Activated T-helper 17 cell treated with anti-CD3 and anti-CD28 coated beads, Interleukin-2, amount 50 U/mL, for 72 hours (primary cell): ENCODE measurements around the gene METAP2. TPM values are rescaled to one million over a fixed set of nuclear protein-coding genes. Genes with fewer than 3 reads are reported as not detected.
A peak's percentile ranks its signal among the peaks of the same experiment; 100 is the strongest.
"Not testable (repeated sequence)": the region's sequence is repeated elsewhere in the genome, so short reads cannot be mapped to it uniquely, and the experiment has no call there.

ENCODE experiments used
- ATAC-seq: fragments of 150-1000 bp; cut with Tn5 transposase; replicated peaks from 2 replicates; pipeline ENCODE4 v1.10.0; 2021; ENCODE audit warnings: mild to moderate bottlenecking, moderate library complexity
- H3K27ac Mint-ChIP-seq: one replicate; pipeline ENCODE4 v1.8.0; 2022; ENCODE audit warnings: mixed read lengths
- H3K27me3 Mint-ChIP-seq: one replicate; pipeline ENCODE4 v1.8.0; 2022; ENCODE audit warnings: mixed read lengths
- H3K36me3 Mint-ChIP-seq: one replicate; pipeline ENCODE4 v1.8.0; 2022; ENCODE audit warnings: low read depth, mild to moderate bottlenecking, mixed read lengths
- H3K4me1 Mint-ChIP-seq: one replicate; pipeline ENCODE4 v1.8.0; 2022; ENCODE audit warnings: mixed read lengths
- H3K4me3 Mint-ChIP-seq: one replicate; pipeline ENCODE4 v1.8.0; 2022; ENCODE audit warnings: mild to moderate bottlenecking, mixed read lengths
- H3K9me3 Mint-ChIP-seq: one replicate; pipeline ENCODE4 v1.8.0; 2022; ENCODE audit warnings: mixed read lengths
- total RNA-seq, 2 donors: library from RNA; stranded (reverse); gene quantifications; one replicate each; pipeline ENCODE4 v1.2.3, GENCODE V29; 2022

METAP2 gene
- 10 to 100 TPM; 73.4 to 95.8 TPM for total RNA-seq

- no peaks in the 10 kb centered on the region for H3K9me3 Mint-ChIP-seq
- H3K4me1 Mint-ChIP-seq = peaks cover 32% of the 10 kb centered on the region
- peak; percentile 97 for ATAC-seq
- H3K27ac Mint-ChIP-seq = peak within 1 kb of the TSS; percentile 98
- peak within 1 kb of the TSS; percentile 93 for H3K4me3 Mint-ChIP-seq
- H3K27me3 Mint-ChIP-seq = no peaks in the 10 kb centered on the region
- H3K36me3 Mint-ChIP-seq = peaks cover 52% of the 10 kb centered on the region
Observed at GRCh38 chr12:95473884-95474659, at the start of gene METAP2. Gene METAP2, plus strand, starts transcription at chr12:95474152. Its CDS starts 28 bp downstream, at chr12:95474180.

- no peak overlapping the region for H3K27ac Mint-ChIP-seq
- H3K36me3 Mint-ChIP-seq = no peaks in the 10 kb centered on the region
- H3K4me3 Mint-ChIP-seq = no peak overlapping the region
- H3K4me1 Mint-ChIP-seq = peaks cover 6% of the 10 kb centered on the region
- H3K9me3 Mint-ChIP-seq = no peaks in the 10 kb centered on the region
- ATAC-seq = no peak
- H3K27me3 Mint-ChIP-seq = no peaks in the 10 kb centered on the region
Observed at GRCh38 chr12:95424271-95424994, 49.5 kb upstream of the METAP2 start.

GRCh38 chr12:95429172-95429510 lies 44.8 kb upstream of the METAP2 start:
- Mint-ChIP-seq H3K4me3 (peak overlapping the region; percentile 54), H3K4me1 (peaks cover 6% of the 10 kb centered on the region), H3K27me3 (peaks cover 4% of the 10 kb centered on the region), H3K36me3 (no peaks in the 10 kb centered on the region), H3K27ac (peak overlapping the region; percentile 78), H3K9me3 (no peaks in the 10 kb centered on the region)
- ATAC-seq = no peak

- peaks cover 6% of the 10 kb centered on the region for H3K4me1 Mint-ChIP-seq
- H3K4me3 Mint-ChIP-seq = no peak overlapping the region
Observed at GRCh38 chr12:95431120-95431519, 42.8 kb upstream of the METAP2 start.

GRCh38 chr12:95435355-95435754 lies 38.6 kb upstream of the METAP2 start:
- ATAC-seq = no peak
- Mint-ChIP-seq H3K4me1 (no peaks in the 10 kb centered on the region), H3K27me3 (peaks cover 4% of the 10 kb centered on the region), H3K4me3 (no peak overlapping the region), H3K9me3 (no peaks in the 10 kb centered on the region), H3K27ac (no peak overlapping the region), H3K36me3 (no peaks in the 10 kb centered on the region)

More at GRCh38 chr12:95431120-95431519, 42.8 kb upstream of the METAP2 start:
- Mint-ChIP-seq H3K27me3 (peaks cover 4% of the 10 kb centered on the region), H3K9me3 (no peaks in the 10 kb centered on the region), H3K27ac (no peak overlapping the region), H3K36me3 (no peaks in the 10 kb centered on the region)
- no peak for ATAC-seq

GRCh38 chr12:95437565-95437964 lies 36.4 kb upstream of the METAP2 start:
- H3K9me3 Mint-ChIP-seq = no peaks in the 10 kb centered on the region

GRCh38 chr12:95439461-95440230 lies 34.3 kb upstream of the METAP2 start:
- H3K27ac Mint-ChIP-seq = no peak overlapping the region
- H3K9me3 Mint-ChIP-seq = no peaks in the 10 kb centered on the region
- H3K36me3 Mint-ChIP-seq = no peaks in the 10 kb centered on the region
- H3K27me3 Mint-ChIP-seq = no peaks in the 10 kb centered on the region
- H3K4me3 Mint-ChIP-seq = no peak overlapping the region
- H3K4me1 Mint-ChIP-seq = no peaks in the 10 kb centered on the region
- ATAC-seq = no peak

More at GRCh38 chr12:95437565-95437964, 36.4 kb upstream of the METAP2 start:
- Mint-ChIP-seq H3K4me3 (no peak overlapping the region), H3K27ac (no peak overlapping the region), H3K36me3 (no peaks in the 10 kb centered on the region), H3K27me3 (no peaks in the 10 kb centered on the region), H3K4me1 (no peaks in the 10 kb centered on the region)
- no peak for ATAC-seq

- H3K4me3 Mint-ChIP-seq = no peak overlapping the region
Observed at GRCh38 chr12:95440401-95440800, 33.6 kb upstream of the METAP2 start.

GRCh38 chr12:95443459-95443858 lies 30.5 kb upstream of the METAP2 start:
- Mint-ChIP-seq H3K27me3 (peaks cover 10% of the 10 kb centered on the region), H3K4me1 (no peaks in the 10 kb centered on the region), H3K27ac (no peak overlapping the region), H3K4me3 (no peak overlapping the region), H3K9me3 (no peaks in the 10 kb centered on the region), H3K36me3 (no peaks in the 10 kb centered on the region)
- ATAC-seq = no peak

More at GRCh38 chr12:95440401-95440800, 33.6 kb upstream of the METAP2 start:
- no peaks in the 10 kb centered on the region for H3K4me1 Mint-ChIP-seq
- no peaks in the 10 kb centered on the region for H3K9me3 Mint-ChIP-seq
- ATAC-seq = no peak
- H3K27ac Mint-ChIP-seq = no peak overlapping the region
- H3K36me3 Mint-ChIP-seq = no peaks in the 10 kb centered on the region
- H3K27me3 Mint-ChIP-seq = no peaks in the 10 kb centered on the region

GRCh38 chr12:95445099-95445498 lies 28.9 kb upstream of the METAP2 start:
- ATAC-seq, H3K9me3 Mint-ChIP-seq, H3K36me3 Mint-ChIP-seq, H3K4me3 Mint-ChIP-seq, H3K4me1 Mint-ChIP-seq, H3K27ac Mint-ChIP-seq: not testable (repeated sequence)
- H3K27me3 Mint-ChIP-seq = peaks cover 18% of the 10 kb centered on the region

GRCh38 chr12:95445884-95446505 lies 28.0 kb upstream of the METAP2 start:
- H3K27me3 Mint-ChIP-seq = peaks cover 27% of the 10 kb centered on the region
- no peaks in the 10 kb centered on the region for H3K4me1 Mint-ChIP-seq
- H3K36me3 Mint-ChIP-seq = no peaks in the 10 kb centered on the region
- no peak for ATAC-seq
- no peak overlapping the region for H3K27ac Mint-ChIP-seq
- H3K9me3 Mint-ChIP-seq = no peaks in the 10 kb centered on the region
- no peak overlapping the region for H3K4me3 Mint-ChIP-seq

- Mint-ChIP-seq H3K36me3 (no peaks in the 10 kb centered on the region), H3K4me1 (no peaks in the 10 kb centered on the region), H3K4me3 (no peak overlapping the region), H3K27ac (no peak overlapping the region), H3K9me3 (no peaks in the 10 kb centered on the region), H3K27me3 (peaks cover 27% of the 10 kb centered on the region)
- ATAC-seq = no peak
Observed at GRCh38 chr12:95446506-95446900, 27.4 kb upstream of the METAP2 start.

GRCh38 chr12:95449656-95450055 lies 24.3 kb upstream of the METAP2 start:
- not testable (repeated sequence) for ATAC-seq

GRCh38 chr12:95452501-95452900 lies 21.5 kb upstream of the METAP2 start:
- not testable (repeated sequence) for H3K27ac Mint-ChIP-seq, H3K4me1 Mint-ChIP-seq, H3K9me3 Mint-ChIP-seq, H3K4me3 Mint-ChIP-seq, H3K36me3 Mint-ChIP-seq, ATAC-seq
- peaks cover 18% of the 10 kb centered on the region for H3K27me3 Mint-ChIP-seq

More at GRCh38 chr12:95449656-95450055, 24.3 kb upstream of the METAP2 start:
- H3K4me1 Mint-ChIP-seq, H3K9me3 Mint-ChIP-seq, H3K4me3 Mint-ChIP-seq, H3K36me3 Mint-ChIP-seq, H3K27ac Mint-ChIP-seq: not testable (repeated sequence)
- H3K27me3 Mint-ChIP-seq = peaks cover 27% of the 10 kb centered on the region
